22Rv1 (cell line): Measurements from ENCODE around the gene APBB3.

ENCODE experiments used
- CTCF ChIP-seq: fragments of 450-650 bp; IDR thresholded peaks from 2 replicates; pipeline ENCODE4 v1.5.1; 2017; ENCODE audit warnings: mild to moderate bottlenecking
- ZFX ChIP-seq: fragments of 450-650 bp; IDR thresholded peaks from 2 replicates; pipeline ENCODE4 v1.6.1; 2017; ENCODE audit warnings: antibody characterized with exemption, borderline replicate concordance

- TF ChIP-seq CTCF (no peak), ZFX (no peak)
These were observed 12.4 kb upstream of the APBB3 start for GRCh38 chr5:140576776-140577201.
